Esophagus (tissue), 2 donors: ENCODE results near the gene BAX. TPM values are rescaled to one million over a fixed set of nuclear protein-coding genes. Genes with fewer than 3 reads are reported as not detected.

Experiments
- H3K27ac ChIP-seq, 2 donors: one replicate each; pipeline ENCODE4 v1.5.1; 2013; ENCODE audit warnings: low read depth in 2 of 2, mild to moderate bottlenecking in 2 of 2, inconsistent platforms in 1 of 2, low read length in 1 of 2, moderate library complexity in 1 of 2
- H3K27me3 ChIP-seq, 2 donors: one replicate each; pipeline ENCODE4 v1.6.1; 2013; ENCODE audit warnings: low read length in 2 of 2, control low read depth in 1 of 2, mild to moderate bottlenecking in 1 of 2; ENCODE audit not compliant: insufficient read depth in 2 of 2, control insufficient read depth in 1 of 2
- H3K36me3 ChIP-seq, 2 donors: one replicate each; pipeline ENCODE4 v1.6.1; 2013; ENCODE audit warnings: low read length in 1 of 2; ENCODE audit not compliant: control insufficient read depth in 2 of 2, insufficient read depth in 2 of 2
- H3K4me1 ChIP-seq, 2 donors: one replicate each; pipeline ENCODE4 v1.6.1; 2013; ENCODE audit warnings: low read length in 1 of 2; ENCODE audit not compliant: control insufficient read depth in 2 of 2, insufficient read depth in 2 of 2
- H3K4me3 ChIP-seq, 2 donors: one replicate each; pipeline ENCODE4 v1.5.1; 2013; ENCODE audit warnings: low read length in 2 of 2, mild to moderate bottlenecking in 2 of 2, low read depth in 1 of 2, moderate library complexity in 1 of 2
- H3K9me3 ChIP-seq, 2 donors: one replicate each; pipeline ENCODE4 v1.6.1; 2013; ENCODE audit warnings: mild to moderate bottlenecking in 2 of 2, low read depth in 1 of 2, low read length in 1 of 2, moderate library complexity in 1 of 2; ENCODE audit not compliant: control insufficient read depth in 2 of 2, insufficient read depth in 1 of 2
- WGBS, 2 donors: extraction: QIAGEN DNeasy Blood & Tissue Kit; methylation state at CpG; one replicate each; pipeline ENCODE4 v1.1.7; 2013; 5-methylcytosine and 5-hydroxymethylcytosine counted together
- polyA plus RNA-seq, 2 donors: library from polyadenylated mRNA; stranded (reverse); fragments of 200-250 nt; gene quantifications; one replicate each; pipeline ENCODE4 v1.2.3, GENCODE V29; 2013
- donor health status: healthy with polysubstance abuse.
- donor health status: Bipolar disorder and iron deficiency.

The BAX gene
- polyA plus RNA-seq, 2 donors = 41.7 to 56.9 TPM

- H3K9me3 ChIP-seq = peaks cover 0 to 1% of the 10 kb centered on the region in 2 donors
- H3K27me3 ChIP-seq = no peaks in the 10 kb centered on the region
- peaks cover 6 to 24% of the 10 kb centered on the region in 2 donors for H3K36me3 ChIP-seq
- peak overlapping the region; percentile 82 to 93 for H3K27ac ChIP-seq
- H3K4me1 ChIP-seq = peaks cover 4 to 28% of the 10 kb centered on the region in 2 donors
- peak overlapping the region; percentile 72 to 78 for H3K4me3 ChIP-seq
- WGBS, 2 donors = 9 to 10% methylated on average over 36 of the region's 36 CpGs
These were observed 11.3 kb downstream of the BAX start for GRCh38 chr19:48965806-48966540.

- H3K9me3 ChIP-seq = peaks cover 0 to 1% of the 10 kb centered on the region in 2 donors
- H3K36me3 ChIP-seq = peaks cover 6 to 24% of the 10 kb centered on the region in 2 donors
- H3K27ac ChIP-seq = peak overlapping the region in 1 of 2 donors; percentile 82
- no peaks in the 10 kb centered on the region for H3K27me3 ChIP-seq
- WGBS, 2 donors = 76 to 84% methylated on average over 10 of the region's 10 CpGs
- peak overlapping the region; percentile 72 to 78 for H3K4me3 ChIP-seq
- peaks cover 4 to 28% of the 10 kb centered on the region in 2 donors for H3K4me1 ChIP-seq
These were observed 12.1 kb downstream of the BAX start for GRCh38 chr19:48966541-48967345.

- Histone ChIP-seq H3K36me3 (peaks cover 6 to 24% of the 10 kb centered on the region in 2 donors), H3K27me3 (no peaks in the 10 kb centered on the region), H3K4me3 (no peak overlapping the region), H3K27ac (peak overlapping the region in 1 of 2 donors; percentile 34), H3K9me3 (peaks cover 0 to 1% of the 10 kb centered on the region in 2 donors), H3K4me1 (peaks cover under 1 to 20% of the 10 kb centered on the region in 2 donors)
- 78 to 81% methylated on average over 14 of the region's 14 CpGs for WGBS, 2 donors
These were observed 12.9 kb downstream of the BAX start for GRCh38 chr19:48967346-48968178.

GRCh38 chr19:48968179-48968661 is 13.5 kb downstream of the BAX start:
- Histone ChIP-seq H3K27ac (peak overlapping the region in 1 of 2 donors; percentile 34), H3K9me3 (peaks cover 0 to 1% of the 10 kb centered on the region in 2 donors), H3K36me3 (peaks cover 6 to 24% of the 10 kb centered on the region in 2 donors), H3K4me3 (no peak overlapping the region), H3K4me1 (peaks cover 0 to 19% of the 10 kb centered on the region in 2 donors), H3K27me3 (no peaks in the 10 kb centered on the region)
- 58 to 60% methylated on average over 4 of the region's 4 CpGs for WGBS, 2 donors

- 79 to 87% methylated on average over 14 to 15 of the region's 15 CpGs for WGBS, 2 donors
- Histone ChIP-seq H3K4me3 (no peak overlapping the region), H3K36me3 (peaks cover 6 to 27% of the 10 kb centered on the region in 2 donors), H3K27me3 (no peaks in the 10 kb centered on the region), H3K27ac (no peak overlapping the region), H3K9me3 (peaks cover 0 to 1% of the 10 kb centered on the region in 2 donors), H3K4me1 (peaks cover 0 to 14% of the 10 kb centered on the region in 2 donors)
These were observed 14.1 kb downstream of the BAX start for GRCh38 chr19:48968813-48969218.

GRCh38 chr19:48969276-48970138 is 14.8 kb downstream of the BAX start:
- Histone ChIP-seq H3K27ac (no peak overlapping the region), H3K4me1 (peaks cover 0 to 9% of the 10 kb centered on the region in 2 donors)
- WGBS, 2 donors = 93 to 95% methylated on average over 42 to 45 of the region's 45 CpGs

GRCh38 chr19:48970139-48970766 is 15.6 kb downstream of the BAX start:
- Histone ChIP-seq H3K4me1 (peaks cover 0 to 6% of the 10 kb centered on the region in 2 donors), H3K27ac (no peak overlapping the region), H3K36me3 (peaks cover 12 to 35% of the 10 kb centered on the region in 2 donors), H3K9me3 (peaks cover 0 to 1% of the 10 kb centered on the region in 2 donors), H3K27me3 (no peaks in the 10 kb centered on the region), H3K4me3 (no peak overlapping the region)
- WGBS, 2 donors = 89 to 91% methylated on average over 23 of the region's 23 CpGs

More at GRCh38 chr19:48969276-48970138, 14.8 kb downstream of the BAX start:
- Histone ChIP-seq H3K4me3 (no peak overlapping the region), H3K36me3 (peaks cover 12 to 34% of the 10 kb centered on the region in 2 donors), H3K9me3 (peaks cover 0 to 1% of the 10 kb centered on the region in 2 donors), H3K27me3 (no peaks in the 10 kb centered on the region)

- Histone ChIP-seq H3K36me3 (peaks cover 12 to 35% of the 10 kb centered on the region in 2 donors), H3K4me3 (no peak overlapping the region), H3K27ac (peak overlapping the region in 1 of 2 donors; percentile 40), H3K9me3 (peaks cover 0 to 1% of the 10 kb centered on the region in 2 donors), H3K27me3 (no peaks in the 10 kb centered on the region), H3K4me1 (peaks cover 0 to 5% of the 10 kb centered on the region in 2 donors)
- 24 to 25% methylated on average over 19 of the region's 19 CpGs for WGBS, 2 donors
These were observed 16.3 kb downstream of the BAX start for GRCh38 chr19:48970923-48971395.
